Measurements from ENCODE around the gene KCND1.

DNA sequence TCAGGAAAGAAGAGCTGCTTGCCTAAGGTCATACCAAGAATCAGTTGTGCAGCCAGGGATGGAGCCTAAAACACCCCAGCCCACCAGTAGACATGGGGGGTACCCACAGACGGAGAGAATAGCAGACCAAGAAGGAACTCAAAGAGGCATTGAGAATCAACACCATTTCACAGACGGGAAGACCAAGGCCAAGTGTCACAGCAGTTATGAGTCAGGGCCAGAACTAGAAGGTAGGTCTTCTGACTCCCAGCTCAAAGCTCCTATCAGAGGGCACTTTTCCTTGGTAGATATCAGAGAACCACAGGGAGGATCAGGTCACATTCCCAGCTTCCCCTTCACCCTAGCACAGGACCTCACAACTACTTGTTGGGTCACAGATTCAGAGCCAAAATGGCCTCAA is 28.7 kb downstream of the KCND1 start:
- TF ChIP-seq POLR2A (IDR thresholded peaks at IDR 0.05; ENCODE audit: low read length) (no peak), GATA1 (IDR thresholded peaks at IDR 0.05; ENCODE audit: low read depth, low read length) (no peak)
